ENCODE data around the gene OSBPL1A.

The OSBPL1A gene

DNA sequence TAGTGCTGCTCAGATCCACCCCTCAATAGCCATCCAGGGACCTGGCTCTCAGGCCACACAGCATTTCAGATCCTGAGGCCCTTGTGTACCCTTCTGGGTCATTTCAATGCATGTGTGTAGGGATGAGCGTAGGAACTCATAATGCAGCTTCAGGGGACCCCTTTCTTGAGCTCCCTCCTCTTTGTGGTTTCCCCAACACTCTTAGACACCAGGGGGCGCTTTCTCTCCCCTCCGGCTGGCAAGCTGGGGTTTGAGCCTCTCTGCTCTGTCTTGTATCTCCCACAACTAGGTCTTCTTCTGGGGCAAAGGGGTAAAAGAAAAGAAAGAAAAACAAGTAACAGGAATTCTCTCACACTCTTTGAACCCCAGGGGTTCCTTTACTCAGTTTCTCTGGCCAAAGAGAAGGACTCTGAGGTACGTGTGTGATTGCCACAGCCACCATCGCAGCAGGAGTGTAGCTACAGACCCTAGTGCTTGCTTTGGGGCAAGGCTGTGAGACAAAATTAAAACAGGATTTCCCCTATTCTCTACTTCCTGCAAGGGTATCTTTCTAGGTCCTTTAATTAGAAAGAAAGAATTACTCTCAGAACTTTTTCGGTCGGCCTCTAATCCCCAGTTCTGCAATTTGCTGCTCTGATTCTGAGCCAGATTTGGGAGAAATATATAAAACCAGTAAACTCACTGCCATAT, 220.8 kb downstream of the OSBPL1A start:
- H3K27me3 Mint-ChIP-seq (ENCODE audit: low read depth, poor library complexity): no peaks in the 10 kb centered on the region
- DNase-seq: peak; percentile 72
- peak; percentile 68 for TF ChIP-seq CTCF (IDR thresholded peaks at IDR 0.05)
- no peak overlapping the region for H3K4me3 Mint-ChIP-seq
- no peaks in the 10 kb centered on the region for H3K9me3 Mint-ChIP-seq
- H3K27ac Mint-ChIP-seq: peak overlapping the region; percentile 79
- H3K4me1 Mint-ChIP-seq: peaks cover 4% of the 10 kb centered on the region
- H3K36me3 Mint-ChIP-seq (ENCODE audit: low read depth): peaks cover 44% of the 10 kb centered on the region

DNA sequence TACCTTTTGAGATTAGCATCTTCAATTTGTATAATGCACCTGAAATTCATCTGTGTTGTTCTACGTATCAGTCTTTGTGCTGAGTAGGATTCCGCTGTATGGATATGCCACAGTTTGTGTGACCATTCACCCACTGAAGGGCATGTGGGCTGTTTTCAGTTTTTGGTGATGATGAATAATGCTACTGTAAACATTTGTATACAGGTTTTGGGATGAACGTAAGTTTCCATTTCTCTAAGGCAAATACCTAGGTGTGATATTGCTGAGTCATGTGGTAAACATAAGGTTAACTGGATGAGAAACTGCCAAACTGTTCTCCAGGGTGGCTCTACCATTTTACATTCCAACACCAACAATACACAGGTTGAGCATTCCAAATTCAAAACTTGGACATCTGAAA, 223.6 kb downstream of the OSBPL1A start:
- H3K4me3 Mint-ChIP-seq: no peak overlapping the region
- H3K27me3 Mint-ChIP-seq (ENCODE audit: low read depth, poor library complexity): no peaks in the 10 kb centered on the region
- peak overlapping the region; percentile 6 for H3K27ac Mint-ChIP-seq
- no peaks in the 10 kb centered on the region for H3K9me3 Mint-ChIP-seq
- H3K36me3 Mint-ChIP-seq (ENCODE audit: low read depth): peaks cover 55% of the 10 kb centered on the region
- TF ChIP-seq CTCF (IDR thresholded peaks at IDR 0.05): no peak
- no peaks in the 10 kb centered on the region for H3K4me1 Mint-ChIP-seq
- no peak for DNase-seq

GRCh38 chr18:24170360-24170759, 227.3 kb downstream of the OSBPL1A start:
- Mint-ChIP-seq H3K36me3 (ENCODE audit: low read depth) (peaks cover 68% of the 10 kb centered on the region), H3K27me3 (ENCODE audit: low read depth, poor library complexity) (no peaks in the 10 kb centered on the region), H3K4me3 (no peak overlapping the region), H3K27ac (no peak overlapping the region), H3K4me1 (no peaks in the 10 kb centered on the region), H3K9me3 (no peaks in the 10 kb centered on the region)
- TF ChIP-seq CTCF (IDR thresholded peaks at IDR 0.05): no peak
- no peak for DNase-seq

DNA sequence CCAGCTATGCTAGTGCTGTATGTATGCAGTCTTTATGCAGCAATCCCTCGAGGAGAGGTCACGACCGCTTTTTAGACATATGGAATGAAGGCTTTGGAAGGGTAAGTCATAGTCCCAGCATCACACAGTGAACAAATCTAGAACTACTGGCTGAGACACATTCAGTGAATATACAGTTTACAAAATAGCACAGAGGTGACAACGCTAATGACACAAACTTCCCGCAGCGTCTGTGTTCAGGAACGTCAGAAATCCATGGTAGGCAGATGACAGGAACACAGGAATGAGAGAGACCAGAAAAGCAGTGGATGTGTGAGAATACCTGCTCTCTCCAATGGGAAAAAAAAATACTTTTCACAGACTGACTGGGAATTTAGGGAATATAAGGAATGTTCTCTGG, 229.1 kb downstream of the OSBPL1A start:
- peaks cover 78% of the 10 kb centered on the region for H3K36me3 Mint-ChIP-seq (ENCODE audit: low read depth)
- no peaks in the 10 kb centered on the region for H3K27me3 Mint-ChIP-seq (ENCODE audit: low read depth, poor library complexity)
- no peak for TF ChIP-seq CTCF (IDR thresholded peaks at IDR 0.05)
- no peaks in the 10 kb centered on the region for H3K4me1 Mint-ChIP-seq
- no peak overlapping the region for H3K27ac Mint-ChIP-seq
- H3K4me3 Mint-ChIP-seq: no peak overlapping the region
- H3K9me3 Mint-ChIP-seq: no peaks in the 10 kb centered on the region
- no peak for DNase-seq

- H3K36me3 Mint-ChIP-seq (ENCODE audit: low read depth): peaks cover 68% of the 10 kb centered on the region
- no peak overlapping the region for H3K4me3 Mint-ChIP-seq
- no peak for DNase-seq
- peaks cover 19% of the 10 kb centered on the region for H3K4me1 Mint-ChIP-seq
- H3K27me3 Mint-ChIP-seq (ENCODE audit: low read depth, poor library complexity): no peaks in the 10 kb centered on the region
- H3K27ac Mint-ChIP-seq: no peak overlapping the region
- no peaks in the 10 kb centered on the region for H3K9me3 Mint-ChIP-seq
- TF ChIP-seq CTCF (IDR thresholded peaks at IDR 0.05): no peak
These were observed 236.3 kb downstream of the OSBPL1A start for GRCh38 chr18:24161304-24161703.

DNA sequence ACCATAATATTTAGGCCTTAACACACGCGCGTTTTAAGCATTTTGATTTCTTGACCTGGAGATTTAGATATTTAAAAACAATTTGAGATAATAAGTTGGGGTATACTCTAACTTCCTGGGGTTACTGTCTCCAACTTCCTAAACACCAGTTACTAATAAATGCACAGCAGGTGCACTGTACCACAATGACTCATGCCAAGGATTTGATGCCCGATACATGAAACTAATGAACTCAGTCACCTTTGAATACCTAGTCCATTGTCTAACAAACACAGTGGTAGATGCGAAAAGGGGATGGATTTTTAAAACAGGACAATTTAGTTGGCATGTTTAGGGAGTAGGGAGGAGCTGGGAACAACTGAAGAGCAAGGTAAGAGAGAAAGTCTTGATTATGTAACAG, 237.5 kb downstream of the OSBPL1A start:
- Mint-ChIP-seq H3K4me1 (peaks cover 19% of the 10 kb centered on the region), H3K27me3 (ENCODE audit: low read depth, poor library complexity) (no peaks in the 10 kb centered on the region)
- TF ChIP-seq CTCF (IDR thresholded peaks at IDR 0.05): no peak

More for the DNA sequence above, 237.5 kb downstream of the OSBPL1A start:
- H3K4me3 Mint-ChIP-seq: no peak overlapping the region
- no peak overlapping the region for H3K27ac Mint-ChIP-seq
- no peaks in the 10 kb centered on the region for H3K9me3 Mint-ChIP-seq
- no peak for DNase-seq
- peaks cover 68% of the 10 kb centered on the region for H3K36me3 Mint-ChIP-seq (ENCODE audit: low read depth)
